Endometrial microvascular endothelial cells (primary cell): ENCODE results near the gene EML4. TPM values are rescaled to one million over a fixed set of nuclear protein-coding genes. Genes with fewer than 3 reads are reported as not detected.

ENCODE experiments used
- in situ Hi-C: cut with HindIII; loops from 2 replicates; pipeline ENCODE4 v1.10.0; 2017; ENCODE audit warnings: low sequenced_read_pairs, low pct_unique_long_range_greater_than_20kb; ENCODE audit errors: inconsistent ontology term
- total RNA-seq: library from RNA; depleted of rRNA; stranded (reverse); fragments of >200 nt; gene quantifications from one replicate; pipeline ENCODE4 v1.2.3, GENCODE V29; 2015; ENCODE audit errors: inconsistent ontology term

Gene EML4
- total RNA-seq, 1 donor from 2014 or later, result 19.5 TPM

DNA sequence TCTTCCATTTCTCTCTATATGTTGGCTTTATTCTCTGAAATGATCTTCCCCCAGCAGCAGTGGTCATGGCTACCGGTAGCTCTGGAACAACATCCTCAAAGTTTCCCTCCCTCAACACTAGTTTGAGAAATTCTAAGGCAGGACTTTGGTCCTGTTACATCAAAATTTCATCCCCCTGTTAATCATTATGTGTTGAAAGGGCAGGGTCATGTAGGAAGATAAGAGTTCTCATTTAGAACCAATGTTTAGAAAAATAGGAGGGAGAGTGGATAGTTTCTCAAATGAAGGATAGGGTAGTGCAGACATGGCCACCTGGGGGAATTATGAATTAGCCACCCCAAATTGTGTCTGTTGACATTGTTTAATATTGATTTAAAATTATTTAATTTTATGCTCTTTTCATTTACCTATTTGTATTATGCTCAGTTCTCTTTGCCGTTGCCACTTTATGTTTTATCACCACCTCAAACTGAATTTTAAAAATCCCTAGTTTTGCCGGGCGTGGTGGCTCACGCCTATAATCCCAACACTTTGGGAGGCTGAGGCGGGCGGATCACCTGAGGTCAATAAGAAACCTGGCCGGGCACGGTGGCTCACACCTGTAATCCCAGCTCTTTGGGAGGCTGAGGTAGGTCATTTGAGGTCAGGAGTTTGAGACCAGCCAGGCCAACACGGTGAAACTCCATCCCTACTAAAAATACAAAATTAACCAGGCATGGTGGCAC is 22.3 kb downstream of the EML4 start:
- in situ Hi-C loops, result no loop called here

DNA sequence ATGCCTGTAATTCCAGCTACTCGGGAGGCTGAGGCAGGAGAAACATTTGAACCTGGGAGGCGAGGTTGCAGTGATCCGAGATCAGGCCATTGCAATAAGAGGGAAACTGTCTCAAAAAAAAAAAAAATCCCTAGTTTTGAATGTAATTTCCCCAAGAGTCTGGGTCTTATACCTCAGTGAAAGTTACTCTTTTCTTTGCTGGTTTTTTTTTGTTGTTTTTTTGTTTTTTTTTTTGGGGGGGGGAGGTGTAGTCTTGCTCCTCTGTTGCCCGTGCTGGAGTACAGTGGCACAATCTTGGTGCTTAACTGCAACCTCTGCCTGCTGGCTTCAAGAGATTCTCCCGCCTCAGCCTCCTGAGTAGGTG is 22.8 kb downstream of the EML4 start:
- in situ Hi-C loops, result no loop called here

DNA sequence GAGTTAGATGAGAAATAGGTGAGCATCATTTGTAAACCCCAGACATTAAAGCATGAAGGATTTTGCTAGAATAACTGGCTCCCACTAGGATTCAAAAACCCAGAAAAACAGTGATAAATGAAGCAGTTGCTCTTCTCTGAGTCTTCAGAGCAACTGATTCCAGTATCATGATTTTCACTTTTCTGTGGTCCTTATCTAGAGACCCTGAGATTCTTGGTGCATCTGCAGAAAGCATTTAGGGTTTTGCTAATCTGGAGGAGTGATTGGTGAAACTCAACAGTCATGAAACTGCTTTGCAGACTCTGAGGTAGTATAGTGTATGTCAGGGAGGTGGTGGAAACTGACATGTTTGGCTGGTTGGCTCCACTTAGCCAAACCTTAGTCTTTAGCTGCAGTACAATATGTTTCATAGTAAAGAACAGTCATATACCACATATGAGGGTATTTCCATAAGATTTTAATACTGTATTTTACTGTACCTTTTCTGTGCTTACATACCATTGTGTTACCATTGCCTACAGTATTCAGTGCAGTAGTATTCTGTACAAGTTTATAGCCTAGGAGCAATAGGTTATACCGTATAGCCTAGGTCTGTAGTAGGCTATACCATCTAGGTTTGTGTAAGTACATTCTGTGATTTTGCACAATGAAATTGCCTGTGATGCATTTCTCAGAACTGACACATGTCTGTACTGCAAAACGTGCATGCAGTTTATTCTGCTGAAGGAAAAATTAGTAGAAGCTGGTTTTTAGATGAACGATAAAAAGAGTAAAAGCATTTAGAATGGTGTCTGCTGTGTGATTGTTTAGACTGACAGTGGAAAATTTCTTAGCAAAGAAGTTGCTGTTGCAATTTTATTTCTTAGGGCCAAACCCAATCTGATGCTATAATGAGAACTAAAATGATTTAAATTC is 23.8 kb downstream of the EML4 start:
- in situ Hi-C loops, result no loop called here

DNA sequence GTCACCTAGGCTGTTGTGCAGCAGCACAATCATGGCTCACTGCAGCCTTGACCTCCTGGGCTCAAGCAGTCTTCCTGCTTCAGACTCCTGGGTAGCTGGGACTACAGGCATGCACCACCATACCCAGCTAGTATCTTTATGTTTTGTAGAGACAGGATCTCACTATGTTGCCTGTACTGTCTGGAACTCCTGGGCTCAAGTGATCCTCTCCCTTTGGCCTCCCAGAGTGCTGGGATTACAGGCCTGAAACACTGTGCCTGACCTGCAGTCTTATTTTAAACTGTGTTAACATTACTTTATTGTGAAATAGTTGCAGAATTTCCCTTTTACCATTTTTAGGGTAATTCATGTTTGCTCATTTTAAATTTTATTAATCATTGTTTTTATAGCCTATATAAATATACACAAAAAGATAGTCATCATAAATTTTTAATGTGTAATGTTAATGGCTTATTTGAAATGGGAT is 24.6 kb downstream of the EML4 start:
- in situ Hi-C loops, result no loop called here

DNA sequence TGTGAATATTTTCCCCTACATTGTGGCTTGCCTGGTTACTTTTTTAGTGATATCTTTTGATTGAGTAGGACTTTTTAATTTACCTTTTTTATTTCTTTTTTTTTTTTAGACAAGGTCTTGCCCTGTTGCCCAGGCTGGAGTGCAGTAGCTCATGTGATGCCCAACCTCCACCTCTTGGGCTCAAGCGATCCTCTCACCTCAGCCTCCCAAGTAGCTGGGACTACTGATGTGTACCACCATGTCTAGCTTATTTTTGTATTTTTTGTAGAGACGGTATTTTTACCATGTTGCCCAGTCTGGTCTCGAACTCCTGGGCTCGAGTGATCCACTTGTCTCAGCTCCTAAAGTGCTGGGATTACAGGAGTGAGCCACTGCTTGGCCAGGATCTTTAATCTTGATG is 25.3 kb downstream of the EML4 start:
- in situ Hi-C loops, result no loop called here

DNA sequence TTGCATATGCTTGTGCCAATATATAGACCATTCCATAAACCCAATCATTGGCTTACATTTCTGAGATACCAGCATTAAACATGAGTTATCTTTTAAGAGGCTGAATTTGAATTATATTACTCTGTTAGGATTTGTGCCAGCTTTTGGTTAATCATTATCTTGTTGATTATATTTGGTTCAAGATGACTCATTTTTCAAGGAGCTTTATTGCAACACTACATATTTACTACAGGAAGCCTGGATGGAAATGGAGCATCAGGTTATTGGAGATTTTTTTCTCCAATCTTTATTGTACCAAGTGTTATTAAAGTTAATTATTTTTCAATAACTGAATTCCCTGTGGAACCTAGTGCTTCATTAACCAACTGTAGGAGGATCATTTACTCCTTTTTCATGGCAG is 26.4 kb downstream of the EML4 start:
- in situ Hi-C loops, result no loop called here

DNA sequence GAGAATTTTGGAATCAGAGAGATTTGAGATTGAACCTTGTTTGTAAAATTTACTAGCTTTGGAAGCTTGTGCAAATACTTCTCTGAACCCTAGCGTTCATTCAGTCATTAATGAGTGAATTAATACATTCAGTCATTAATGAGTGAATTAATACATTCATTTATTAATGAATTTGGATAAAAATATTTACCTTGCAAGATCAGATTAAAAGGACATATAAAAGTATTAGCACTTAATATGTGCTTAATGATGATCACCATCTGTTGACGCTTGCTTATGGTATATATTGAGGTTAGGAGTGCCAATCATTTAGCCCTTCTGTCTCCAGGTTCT is 26.9 kb downstream of the EML4 start:
- in situ Hi-C loops, result no loop called here

DNA sequence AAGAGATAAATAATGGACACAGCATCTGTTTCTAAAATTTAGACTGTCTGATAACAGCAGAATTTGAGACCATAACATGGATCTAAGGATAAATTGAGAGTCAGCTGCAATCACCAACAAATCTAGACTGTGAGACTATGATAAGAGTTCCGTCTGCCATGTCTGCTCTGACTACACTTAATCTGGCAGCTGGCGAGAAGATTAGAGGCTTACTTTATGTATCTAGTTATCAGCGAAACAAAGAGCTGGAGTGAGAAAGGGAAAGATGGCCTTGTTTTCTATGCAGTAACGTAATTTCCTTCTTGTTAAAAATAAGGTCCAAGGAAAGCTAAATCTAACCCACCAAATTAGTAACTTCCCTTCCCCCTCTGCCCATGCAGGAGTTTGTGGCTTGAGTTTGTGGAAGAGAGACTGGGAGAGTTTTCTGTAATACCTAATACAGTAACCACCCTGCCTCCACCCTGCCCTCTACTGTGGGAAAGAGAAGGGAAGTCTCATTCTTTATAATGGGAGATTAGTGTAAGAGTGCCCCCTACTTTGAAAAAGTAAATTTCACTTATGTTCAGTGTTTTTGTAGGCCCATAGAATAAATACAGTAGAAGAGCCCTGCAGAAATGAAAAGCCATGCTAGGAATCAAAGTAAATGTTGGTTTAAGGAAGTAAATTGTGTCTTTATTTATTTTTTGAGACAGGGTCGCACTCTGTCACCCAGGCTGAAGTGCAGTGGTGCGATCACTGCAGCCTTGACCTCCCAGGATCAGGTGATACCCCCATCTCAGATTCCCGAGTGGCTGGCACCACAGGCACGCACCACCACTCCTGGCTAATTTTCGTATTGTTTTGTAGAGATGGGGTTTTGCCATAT is 27.5 kb downstream of the EML4 start:
- in situ Hi-C loops, result no loop called here

DNA sequence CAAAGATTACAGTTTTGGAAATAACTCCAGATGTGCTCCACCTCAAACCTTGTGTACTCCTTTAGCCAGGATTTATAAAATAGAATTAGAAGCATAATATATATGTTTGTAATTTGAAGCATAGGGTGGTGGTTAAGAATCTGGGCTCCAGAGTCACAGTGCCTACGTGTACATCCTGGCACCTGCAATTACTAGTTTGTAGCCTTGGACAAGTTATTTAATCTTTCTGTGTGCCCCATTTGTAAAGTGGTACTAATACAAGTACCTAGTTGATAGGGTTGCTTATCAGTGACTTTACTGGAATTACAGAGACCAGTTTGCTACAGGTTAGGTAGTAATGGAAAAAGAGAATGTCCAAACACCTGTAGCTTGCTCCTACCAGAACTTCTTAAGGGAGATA is 28.6 kb downstream of the EML4 start:
- in situ Hi-C loops, result no loop called here

DNA sequence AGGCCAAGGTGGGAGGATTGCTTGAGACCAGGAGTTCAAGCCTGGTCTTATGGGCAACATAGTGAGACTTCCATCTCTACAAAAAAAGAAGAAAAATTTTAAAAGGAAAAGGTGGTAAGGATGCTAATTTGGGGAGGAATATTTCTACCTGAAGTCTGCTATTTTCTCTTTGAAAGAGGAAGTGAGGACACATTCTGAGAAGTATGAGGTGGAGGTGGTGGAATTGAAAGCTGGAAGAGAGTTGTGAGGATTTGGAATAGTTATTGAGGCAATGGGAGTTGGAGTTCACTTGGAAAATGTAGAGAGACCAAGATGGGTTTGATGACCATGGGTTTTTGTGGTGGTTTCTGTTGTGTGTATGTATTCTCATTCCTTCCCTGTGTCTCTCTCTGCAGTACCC is 29.3 kb downstream of the EML4 start:
- in situ Hi-C loops, result no loop called here

DNA sequence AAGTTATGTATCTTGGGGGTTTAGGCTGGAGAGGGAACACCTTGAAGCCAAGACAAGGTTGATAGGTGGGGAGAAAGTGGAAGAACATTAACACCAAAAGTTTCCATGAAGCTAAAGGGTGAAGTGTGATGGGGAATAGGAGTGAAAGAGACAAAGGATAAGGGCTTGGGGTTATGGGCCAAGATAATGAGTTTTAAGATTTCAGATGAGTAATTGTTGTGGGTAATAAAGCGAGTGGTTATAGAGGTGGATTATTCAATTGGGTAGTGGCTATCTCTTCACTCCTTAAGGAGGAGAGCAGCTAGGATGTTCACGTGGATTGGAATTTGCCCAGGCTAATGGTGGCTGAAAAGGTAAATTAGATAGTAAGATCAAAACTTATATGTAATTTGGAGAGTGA is 29.8 kb downstream of the EML4 start:
- in situ Hi-C loops, result no loop called here

DNA sequence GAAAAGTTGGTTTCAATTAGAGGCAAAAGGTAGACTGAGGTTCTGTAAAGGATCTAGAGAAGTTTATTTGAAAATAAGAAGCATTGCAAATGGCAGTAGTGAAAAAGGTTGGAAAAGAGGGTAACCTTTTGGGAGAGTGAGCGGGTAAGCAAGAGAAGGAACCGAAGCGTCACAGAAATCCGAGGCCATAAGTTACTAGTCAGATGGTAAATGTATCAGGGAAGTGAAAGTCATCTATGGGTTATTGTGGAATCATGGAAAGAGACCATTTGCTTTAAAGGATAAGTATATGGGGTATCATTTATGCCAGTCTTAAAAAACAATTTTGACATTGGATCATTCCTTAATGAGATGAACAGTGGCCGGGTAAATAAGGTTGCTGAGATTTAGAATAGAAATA is 30.5 kb downstream of the EML4 start:
- in situ Hi-C loops, result no loop called here

DNA sequence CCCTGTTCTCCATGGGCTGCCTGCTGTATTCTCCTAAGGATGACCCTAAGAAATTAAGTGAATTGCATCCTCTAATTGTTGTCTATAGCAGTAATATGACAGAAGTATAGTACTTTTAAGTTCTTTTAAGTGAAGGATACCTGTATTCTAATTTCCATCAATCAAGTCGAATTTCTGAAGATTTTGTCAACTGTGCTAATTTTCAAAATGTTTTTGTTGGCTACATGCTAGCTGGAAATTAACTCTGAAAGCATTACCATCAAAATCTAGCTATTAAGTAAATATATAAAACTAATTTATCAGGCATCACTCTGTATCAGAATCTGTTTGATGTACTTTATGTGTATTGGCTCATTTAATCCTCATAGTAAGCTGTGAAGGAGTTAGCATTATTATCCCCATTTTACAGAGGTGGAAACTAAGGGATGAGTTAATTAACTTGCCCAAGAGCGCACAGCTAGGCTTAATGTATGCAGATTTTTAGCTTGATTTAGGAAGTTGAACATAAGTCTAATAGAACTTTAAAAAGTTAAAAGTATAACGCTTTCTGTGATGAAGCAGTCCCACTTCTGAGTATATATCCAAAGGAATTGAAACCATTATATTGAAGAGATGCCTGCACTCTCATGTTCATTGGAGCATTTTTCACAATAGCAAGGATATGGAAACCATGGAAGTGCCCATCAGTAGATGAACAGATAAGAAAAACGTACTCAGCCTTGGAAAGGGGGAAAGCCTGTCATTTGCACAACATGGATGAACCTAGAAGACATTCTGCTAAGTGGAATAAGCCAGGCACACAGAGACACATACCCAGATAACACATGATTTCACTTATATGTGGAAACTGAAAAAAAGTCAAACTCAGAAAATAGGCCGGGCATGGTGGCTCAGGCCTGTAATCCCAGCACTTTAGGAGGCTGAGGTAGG is 32.0 kb downstream of the EML4 start:
- in situ Hi-C loops, result no loop called here

DNA sequence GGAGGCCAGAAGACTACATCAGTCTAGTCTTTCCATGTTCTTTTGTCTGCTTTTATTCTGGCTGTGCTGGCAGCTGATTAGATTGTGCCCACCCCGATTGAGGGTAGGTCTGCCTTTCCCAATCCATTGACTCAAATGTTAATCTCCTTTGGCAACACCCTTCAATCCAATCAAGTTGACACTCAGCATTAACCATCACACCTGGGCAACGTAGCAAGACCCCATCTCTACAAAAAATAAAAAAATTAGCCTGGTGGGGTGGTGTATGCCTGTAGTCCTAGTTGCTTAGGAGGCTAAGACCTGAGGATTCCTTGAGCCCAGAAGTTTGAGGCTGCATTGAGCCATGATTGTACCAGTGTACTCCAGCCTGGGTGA is 33.5 kb downstream of the EML4 start:
- in situ Hi-C loops, result no loop called here

DNA sequence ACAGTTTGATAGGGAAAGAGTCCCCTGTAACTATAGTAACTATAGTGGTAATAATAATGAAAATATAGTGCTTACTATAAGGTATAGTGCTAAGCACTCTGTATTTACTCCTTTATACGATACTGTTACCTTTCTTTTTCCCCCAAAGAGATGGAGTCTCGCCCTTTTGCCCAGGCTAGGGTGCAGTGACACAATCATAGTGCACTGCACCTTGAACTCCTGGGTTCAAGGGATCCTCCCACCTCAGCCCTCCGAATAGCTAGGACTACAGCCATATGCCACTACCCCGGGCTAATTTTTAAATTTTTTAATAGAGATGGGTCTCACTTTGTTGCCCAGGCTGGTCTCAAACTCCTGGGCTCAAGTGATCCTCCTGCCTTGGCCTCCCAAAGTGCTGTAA is 34.6 kb downstream of the EML4 start:
- in situ Hi-C loops, result no loop called here

DNA sequence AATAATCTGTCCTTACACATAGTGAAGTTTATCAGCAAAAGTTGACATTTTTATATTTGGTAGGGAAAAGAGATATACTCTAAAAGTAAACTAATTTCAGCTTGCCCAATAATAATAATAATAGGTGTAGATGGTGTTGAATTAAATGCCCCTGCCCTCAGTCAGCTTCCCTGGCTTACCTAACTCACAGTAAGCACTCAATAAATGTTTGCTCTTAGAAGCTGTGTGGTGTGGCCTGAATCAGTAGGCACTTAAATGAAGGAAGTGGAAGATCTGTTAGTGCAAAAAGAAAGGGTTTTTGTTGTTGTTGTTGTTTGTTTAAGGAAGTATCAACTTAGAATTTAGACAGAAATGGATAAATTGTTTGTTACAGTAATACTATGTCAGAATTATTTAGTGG is 36.2 kb downstream of the EML4 start:
- in situ Hi-C loops, result no loop called here

DNA sequence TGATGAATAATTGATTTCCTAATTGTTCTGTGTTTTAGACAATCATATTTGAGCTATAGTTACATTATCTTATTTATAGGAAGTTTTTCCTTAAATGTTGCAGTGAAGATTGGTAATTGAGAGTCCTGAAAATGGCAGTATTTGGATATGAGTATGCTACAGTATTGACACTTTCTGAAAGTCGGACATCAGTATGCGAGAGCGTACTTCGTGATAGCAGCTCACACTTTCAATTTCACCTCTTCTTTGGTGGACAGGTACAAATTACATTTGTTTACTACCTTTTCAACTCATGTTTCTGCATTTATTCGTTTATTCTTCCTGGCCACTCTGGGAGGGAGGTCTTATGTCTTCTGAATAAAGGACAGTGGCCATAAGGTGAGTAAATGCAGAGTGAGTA is 38.7 kb downstream of the EML4 start:
- in situ Hi-C loops, result no loop called here

DNA sequence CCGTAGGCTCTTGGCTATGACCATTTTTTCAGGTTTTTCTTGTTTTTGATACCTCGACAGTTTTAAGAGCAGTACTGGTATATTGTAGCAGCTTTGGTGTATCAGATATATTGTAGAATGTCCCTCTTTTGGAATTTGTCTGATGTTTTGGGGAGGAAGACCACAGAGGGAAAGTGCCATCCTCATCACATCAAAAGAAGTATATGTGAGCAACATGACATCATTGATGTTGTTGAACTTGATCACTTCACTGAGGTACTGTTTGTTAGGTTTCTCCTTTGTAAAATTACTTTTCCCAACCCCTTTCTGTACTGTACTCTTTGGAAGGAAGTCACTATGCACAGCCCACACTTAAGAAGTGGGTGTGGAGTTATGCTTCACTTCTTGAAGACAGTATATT is 41.0 kb downstream of the EML4 start:
- in situ Hi-C loops, result no loop called here

DNA sequence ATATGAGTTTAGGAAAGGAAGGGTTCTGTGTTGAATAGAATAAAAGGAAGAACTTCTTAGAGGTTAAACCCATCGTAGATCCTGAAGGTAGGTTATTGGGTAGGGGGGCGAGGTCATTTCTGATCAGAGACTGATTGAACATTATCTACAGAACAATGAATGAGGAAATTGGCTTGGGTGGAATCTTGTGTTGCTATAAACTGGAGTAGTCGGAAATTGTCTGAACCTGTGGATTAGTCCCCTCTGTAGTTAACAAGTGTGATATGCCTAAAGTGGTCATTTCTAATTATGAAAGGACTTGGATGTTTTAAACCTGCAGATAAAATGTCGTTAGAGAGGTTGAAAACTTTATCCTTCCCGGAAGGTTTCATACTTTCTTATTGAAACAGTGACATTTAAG is 42.1 kb downstream of the EML4 start:
- in situ Hi-C loops, result no loop called here
